HCT116 (cell line): Measurements from ENCODE around the gene TMC8. TPM values are rescaled to one million over a fixed set of nuclear protein-coding genes. Genes with fewer than 3 reads are reported as not detected.

Experiments
- ATAC-seq: fragments of 200-7000 bp; cut with Tn5 transposase; 2 replicates; pipeline ENCODE4 v1.9.1; 2020; ENCODE audit warnings: mild to moderate bottlenecking, moderate library complexity
- BruUV-seq: library from RNA; stranded (reverse); fragments of 400-500 nt; replicated peaks from 2 replicates; lab custom pipeline; 2021; lab: Mats Ljungman, UMichigan
- CTCF ChIA-PET: fragments of 300-600 bp; sonication (Branson Sonifier 250); formaldehyde crosslinking; loops from one replicate; lab custom pipeline; 2021; ENCODE audit warnings: antibody characterized with exemption; lab: Charles Lee
- POLR2A ChIA-PET: fragments of 300-600, 350-600 bp; sonication (Branson Sonifier 250); formaldehyde crosslinking; loops from one replicate; lab custom pipeline; 2021; ENCODE audit warnings: antibody characterized with exemption; lab: Charles Lee
- RAD21 ChIA-PET, 2 experiments: fragments of 300-600 bp; sonication (Branson Sonifier 250); formaldehyde crosslinking; loops; one replicate each; lab custom pipeline; 2023; ENCODE audit warnings: low total read pairs in 2 of 2; ENCODE audit not compliant: uncharacterized antibody in 2 of 2, unreplicated experiment in 2 of 2, low non-redundant PET in 1 of 2; lab: Charles Lee
- DNase-seq: peaks from one replicate; pipeline ENCODE4 v3.0.0-alpha.2; 2010; ENCODE audit warnings: low read depth, low spot score
- H2AFZ ChIP-seq: fragments of 200-600 bp; shearing (Covaris generic), sonication (generic); 2 replicates; pipeline ENCODE4 v1.6.1; 2017; ENCODE audit warnings: low read depth, mixed run types, mixed read lengths, antibody characterized with exemption, low read length; ENCODE audit not compliant: poor library complexity, severe bottlenecking
- H3K27ac ChIP-seq: 2 replicates; pipeline ENCODE4 v1.5.1; 2012; ENCODE audit warnings: low read depth, low read length
- H3K27me3 ChIP-seq: fragments of 200-600 bp; sonication (generic); 2 replicates; pipeline ENCODE4 v1.6.1; 2016; ENCODE audit warnings: mixed run types, low read length, mixed read lengths; ENCODE audit not compliant: insufficient read depth
- H3K36me3 ChIP-seq, 2 experiments: fragments of 200-500 bp in 1 of 2; fragments of 200-600 bp in 1 of 2; sonication (Bioruptor generic) in 1 of 2; sonication (generic) in 1 of 2; 2 replicates each; pipeline versions ENCODE4 v1.5.1 to v1.6.1; 2014 to 2016; ENCODE audit warnings: low read length in 2 of 2, inconsistent platforms in 1 of 2, mixed read lengths in 1 of 2, mixed run types in 1 of 2; ENCODE audit not compliant: insufficient read depth in 2 of 2, control insufficient read depth in 1 of 2
- H3K4me1 ChIP-seq, 2 experiments: fragments of 200-600 bp in 1 of 2; sonication (generic) in 1 of 2; 2 replicates each; pipeline versions ENCODE4 v1.5.1 to v1.6.1; 2012 to 2017; ENCODE audit warnings: low read length in 2 of 2, inconsistent platforms in 1 of 2, mild to moderate bottlenecking in 1 of 2, mixed read lengths in 1 of 2, mixed run types in 1 of 2, moderate library complexity in 1 of 2; ENCODE audit not compliant: insufficient read depth in 2 of 2, control insufficient read depth in 1 of 2
- H3K4me2 ChIP-seq: fragments of 200-600 bp; sonication (generic); 2 replicates; pipeline ENCODE4 v1.6.1; 2017; ENCODE audit warnings: mixed run types, low read length, mixed read lengths
- H3K4me3 ChIP-seq, 2 experiments: fragments of 200-600 bp in 1 of 2; sonication (generic) in 1 of 2; replicated peaks in 1 of 2; 2 replicates each; pipeline ENCODE4 v1.5.1; 2011 to 2016; ENCODE audit warnings: low read length in 2 of 2, control low read depth in 1 of 2, low read depth in 1 of 2, mild to moderate bottlenecking in 1 of 2, mixed read lengths in 1 of 2, mixed run types in 1 of 2
- H3K79me2 ChIP-seq: fragments of 200-600 bp; sonication (generic); 2 replicates; pipeline ENCODE4 v1.6.1; 2017; ENCODE audit warnings: mild to moderate bottlenecking, mixed run types, low read length, moderate library complexity, mixed read lengths; ENCODE audit not compliant: insufficient read depth
- H3K9ac ChIP-seq: fragments of 200-600 bp; sonication (generic); 2 replicates; pipeline ENCODE4 v1.6.1; 2016; ENCODE audit warnings: low read length, mixed read lengths
- H3K9me2 ChIP-seq: fragments of 200-600 bp; sonication (generic), shearing (Covaris generic); 2 replicates; pipeline ENCODE4 v1.6.1; 2017; ENCODE audit warnings: mixed run types, mild to moderate bottlenecking, moderate library complexity; ENCODE audit not compliant: insufficient read depth
- H3K9me3 ChIP-seq, 2 experiments: fragments of 200-500 bp in 1 of 2; fragments of 200-600 bp in 1 of 2; sonication (Bioruptor generic) in 1 of 2; sonication (generic) in 1 of 2; 2 replicates each; pipeline ENCODE4 v1.6.1; 2014 to 2017; ENCODE audit warnings: low read length in 2 of 2, mixed read lengths in 2 of 2, inconsistent platforms in 1 of 2, low read depth in 1 of 2, mild to moderate bottlenecking in 1 of 2, mixed run types in 1 of 2, moderate library complexity in 1 of 2; ENCODE audit not compliant: control insufficient read depth in 1 of 2, insufficient read depth in 1 of 2
- H4K20me1 ChIP-seq: fragments of 200-600 bp; sonication (generic), shearing (Covaris generic); 2 replicates; pipeline ENCODE4 v1.6.1; 2017; ENCODE audit warnings: mixed run types, mild to moderate bottlenecking, moderate library complexity; ENCODE audit not compliant: insufficient read depth
- CBX3 ChIP-seq: IDR thresholded peaks from 2 replicates; pipeline ENCODE4 v1.6.1; 2012; ENCODE audit warnings: low read depth
- FOSL1 ChIP-seq: IDR thresholded peaks from 2 replicates; pipeline ENCODE4 v1.6.1; 2012; ENCODE audit warnings: low read depth
- JUND ChIP-seq: IDR thresholded peaks from 2 replicates; pipeline ENCODE4 v1.6.1; 2012
- POLR2A ChIP-seq: IDR thresholded peaks from 2 replicates; pipeline ENCODE4 v1.7.0; 2011; ENCODE audit warnings: borderline replicate concordance; ENCODE audit not compliant: insufficient read depth, insufficient read length; ENCODE audit errors: extremely low read depth
- POLR2AphosphoS5 ChIP-seq: IDR thresholded peaks from 2 replicates; pipeline ENCODE4 v1.6.1; 2011; ENCODE audit warnings: mild to moderate bottlenecking, low read depth, low read length, moderate library complexity
- RAD21 ChIP-seq: IDR thresholded peaks from 2 replicates; pipeline ENCODE4 v1.6.1; 2012; ENCODE audit warnings: low read depth, mild to moderate bottlenecking
- SRF ChIP-seq: IDR thresholded peaks from 2 replicates; pipeline ENCODE4 v1.6.1; 2012; ENCODE audit warnings: low read depth
- TCF7L2 ChIP-seq: IDR thresholded peaks from 2 replicates; pipeline ENCODE4 v1.7.0; 2011; ENCODE audit warnings: borderline replicate concordance, inconsistent platforms; ENCODE audit not compliant: insufficient read depth, insufficient read length; ENCODE audit errors: extremely low read depth
- YY1 ChIP-seq: IDR thresholded peaks from 2 replicates; pipeline ENCODE4 v1.6.1; 2011; ENCODE audit warnings: low read length, low read depth, moderate library complexity, mild to moderate bottlenecking; ENCODE audit not compliant: insufficient replicate concordance; ENCODE audit errors: extremely low read depth
- intact Hi-C: fragments of 100-400 bp; cut with micrococcal nuclease; formaldehyde crosslinking; loops from 2 replicates; pipeline ENCODE4 v1.10.0; 2022
- total RNA-seq: library from RNA; stranded (reverse); gene quantifications from one replicate; pipeline ENCODE4 v1.2.1, GENCODE V29; 2021; ENCODE audit not compliant: unreplicated experiment
- TF ChIP-seq, protein P1 (sequence below): IDR thresholded peaks from 2 replicates; pipeline ENCODE4 v1.6.1; 2012
- TF ChIP-seq, protein P2 (sequence below), 3 experiments: fragments of 200-600 bp in 1 of 3; sonication (generic) in 1 of 3; IDR thresholded peaks in 2 of 3; conservative IDR thresholded peaks in 1 of 3; 2 replicates each; pipeline ENCODE4 v1.5.1; 2012 to 2017; ENCODE audit warnings: low read depth in 2 of 3, low read length in 2 of 3, antibody characterized with exemption in 1 of 3, borderline replicate concordance in 1 of 3, control low read depth in 1 of 3, mild to moderate bottlenecking in 1 of 3, mixed read lengths in 1 of 3, mixed run types in 1 of 3, moderate library complexity in 1 of 3; ENCODE audit not compliant: insufficient read depth in 1 of 3
- TF ChIP-seq, protein P3 (sequence below): IDR thresholded peaks from 2 replicates; pipeline ENCODE4 v1.6.1; 2011; ENCODE audit warnings: mild to moderate bottlenecking, low read length, moderate library complexity; ENCODE audit not compliant: insufficient replicate concordance; ENCODE audit errors: extremely low read depth
- TF ChIP-seq, protein P4 (sequence below): IDR thresholded peaks from 2 replicates; pipeline ENCODE4 v1.6.1; 2012; ENCODE audit warnings: low read depth

TMC8 gene
- total RNA-seq, 1 experiment from 2014 or later = 7.8 TPM

DNA sequence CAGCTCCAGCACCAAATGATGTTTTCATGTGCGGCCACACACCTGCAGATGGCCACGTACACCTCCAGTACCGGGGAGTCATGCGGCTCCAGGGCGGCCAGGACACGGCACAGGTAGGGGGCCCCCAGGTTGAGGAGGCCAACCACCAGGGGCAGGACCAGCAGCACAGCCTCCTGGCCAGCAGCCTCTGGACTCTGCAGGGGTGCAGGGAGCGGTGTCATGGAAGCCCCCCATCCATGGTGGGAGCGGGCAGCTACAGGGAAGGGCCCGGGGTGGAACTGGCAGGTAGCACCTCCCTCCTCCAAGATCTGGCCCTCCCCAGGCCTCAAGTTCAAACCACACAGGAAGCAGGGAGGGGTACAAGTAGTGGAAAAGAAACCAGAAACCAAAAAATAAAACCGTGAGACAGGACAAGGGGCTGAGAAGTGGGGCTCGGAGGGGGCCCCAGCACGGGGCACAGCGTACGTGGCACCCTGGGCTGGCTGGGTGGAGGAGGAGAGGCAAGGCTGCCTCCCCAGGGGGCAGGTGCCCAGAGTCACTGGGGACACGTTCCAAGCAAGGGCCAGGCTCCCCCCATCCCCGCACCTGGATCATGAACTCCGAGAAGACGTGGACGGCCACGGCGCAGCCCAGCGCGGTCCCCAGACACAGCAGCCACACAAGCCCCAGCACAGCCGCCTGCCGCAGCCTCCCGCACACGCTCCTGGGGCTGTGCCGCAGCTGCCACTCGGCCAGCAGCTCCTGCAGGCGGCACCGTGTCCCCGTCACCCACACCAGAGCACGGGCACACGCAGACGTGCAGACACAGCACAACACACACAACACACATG, 9.4 kb upstream of the TMC8 start:
- Histone ChIP-seq H3K27ac (no peak overlapping the region), H3K9me2 (no peaks in the 10 kb centered on the region), H3K4me2 (no peak overlapping the region), H3K36me3 (peaks cover 5 to 27% of the 10 kb centered on the region in 2 experiments; a peak in 3 of 4 replicates), H3K4me1 (no peaks in the 10 kb centered on the region), H3K9me3 (no peaks in the 10 kb centered on the region), H4K20me1 (no peaks in the 10 kb centered on the region), H3K9ac (no peak overlapping the region), H3K79me2 (no peaks in the 10 kb centered on the region; the same call in 1 of the 2 replicates), H2AFZ (no peak overlapping the region), H3K4me3 (no peak overlapping the region), H3K27me3 (no peaks in the 10 kb centered on the region)
- no peak for ATAC-seq
- TF ChIP-seq, protein P1, sequence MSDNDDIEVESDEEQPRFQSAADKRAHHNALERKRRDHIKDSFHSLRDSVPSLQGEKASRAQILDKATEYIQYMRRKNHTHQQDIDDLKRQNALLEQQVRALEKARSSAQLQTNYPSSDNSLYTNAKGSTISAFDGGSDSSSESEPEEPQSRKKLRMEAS = no peak
- TF ChIP-seq FOSL1 = no peak
- TF ChIP-seq, protein P2, sequence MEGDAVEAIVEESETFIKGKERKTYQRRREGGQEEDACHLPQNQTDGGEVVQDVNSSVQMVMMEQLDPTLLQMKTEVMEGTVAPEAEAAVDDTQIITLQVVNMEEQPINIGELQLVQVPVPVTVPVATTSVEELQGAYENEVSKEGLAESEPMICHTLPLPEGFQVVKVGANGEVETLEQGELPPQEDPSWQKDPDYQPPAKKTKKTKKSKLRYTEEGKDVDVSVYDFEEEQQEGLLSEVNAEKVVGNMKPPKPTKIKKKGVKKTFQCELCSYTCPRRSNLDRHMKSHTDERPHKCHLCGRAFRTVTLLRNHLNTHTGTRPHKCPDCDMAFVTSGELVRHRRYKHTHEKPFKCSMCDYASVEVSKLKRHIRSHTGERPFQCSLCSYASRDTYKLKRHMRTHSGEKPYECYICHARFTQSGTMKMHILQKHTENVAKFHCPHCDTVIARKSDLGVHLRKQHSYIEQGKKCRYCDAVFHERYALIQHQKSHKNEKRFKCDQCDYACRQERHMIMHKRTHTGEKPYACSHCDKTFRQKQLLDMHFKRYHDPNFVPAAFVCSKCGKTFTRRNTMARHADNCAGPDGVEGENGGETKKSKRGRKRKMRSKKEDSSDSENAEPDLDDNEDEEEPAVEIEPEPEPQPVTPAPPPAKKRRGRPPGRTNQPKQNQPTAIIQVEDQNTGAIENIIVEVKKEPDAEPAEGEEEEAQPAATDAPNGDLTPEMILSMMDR (IDR thresholded peaks at IDR 0.05 in 2 of 3, conservative IDR thresholded peaks at IDR 0.05 in 1 of 3; ENCODE audit: borderline replicate concordance in 1 of 3, insufficient read depth in 1 of 3, low read depth in 2 of 3, low read length in 2 of 3) = no peak
- TF ChIP-seq SRF = no peak
- no peak for TF ChIP-seq JUND
- TF ChIP-seq, protein P3, sequence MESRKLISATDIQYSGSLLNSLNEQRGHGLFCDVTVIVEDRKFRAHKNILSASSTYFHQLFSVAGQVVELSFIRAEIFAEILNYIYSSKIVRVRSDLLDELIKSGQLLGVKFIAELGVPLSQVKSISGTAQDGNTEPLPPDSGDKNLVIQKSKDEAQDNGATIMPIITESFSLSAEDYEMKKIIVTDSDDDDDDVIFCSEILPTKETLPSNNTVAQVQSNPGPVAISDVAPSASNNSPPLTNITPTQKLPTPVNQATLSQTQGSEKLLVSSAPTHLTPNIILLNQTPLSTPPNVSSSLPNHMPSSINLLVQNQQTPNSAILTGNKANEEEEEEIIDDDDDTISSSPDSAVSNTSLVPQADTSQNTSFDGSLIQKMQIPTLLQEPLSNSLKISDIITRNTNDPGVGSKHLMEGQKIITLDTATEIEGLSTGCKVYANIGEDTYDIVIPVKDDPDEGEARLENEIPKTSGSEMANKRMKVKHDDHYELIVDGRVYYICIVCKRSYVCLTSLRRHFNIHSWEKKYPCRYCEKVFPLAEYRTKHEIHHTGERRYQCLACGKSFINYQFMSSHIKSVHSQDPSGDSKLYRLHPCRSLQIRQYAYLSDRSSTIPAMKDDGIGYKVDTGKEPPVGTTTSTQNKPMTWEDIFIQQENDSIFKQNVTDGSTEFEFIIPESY = no peak
- TF ChIP-seq YY1 = no peak
- TF ChIP-seq POLR2AphosphoS5 = no peak
- TF ChIP-seq TCF7L2 = no peak
- TF ChIP-seq, protein P4, sequence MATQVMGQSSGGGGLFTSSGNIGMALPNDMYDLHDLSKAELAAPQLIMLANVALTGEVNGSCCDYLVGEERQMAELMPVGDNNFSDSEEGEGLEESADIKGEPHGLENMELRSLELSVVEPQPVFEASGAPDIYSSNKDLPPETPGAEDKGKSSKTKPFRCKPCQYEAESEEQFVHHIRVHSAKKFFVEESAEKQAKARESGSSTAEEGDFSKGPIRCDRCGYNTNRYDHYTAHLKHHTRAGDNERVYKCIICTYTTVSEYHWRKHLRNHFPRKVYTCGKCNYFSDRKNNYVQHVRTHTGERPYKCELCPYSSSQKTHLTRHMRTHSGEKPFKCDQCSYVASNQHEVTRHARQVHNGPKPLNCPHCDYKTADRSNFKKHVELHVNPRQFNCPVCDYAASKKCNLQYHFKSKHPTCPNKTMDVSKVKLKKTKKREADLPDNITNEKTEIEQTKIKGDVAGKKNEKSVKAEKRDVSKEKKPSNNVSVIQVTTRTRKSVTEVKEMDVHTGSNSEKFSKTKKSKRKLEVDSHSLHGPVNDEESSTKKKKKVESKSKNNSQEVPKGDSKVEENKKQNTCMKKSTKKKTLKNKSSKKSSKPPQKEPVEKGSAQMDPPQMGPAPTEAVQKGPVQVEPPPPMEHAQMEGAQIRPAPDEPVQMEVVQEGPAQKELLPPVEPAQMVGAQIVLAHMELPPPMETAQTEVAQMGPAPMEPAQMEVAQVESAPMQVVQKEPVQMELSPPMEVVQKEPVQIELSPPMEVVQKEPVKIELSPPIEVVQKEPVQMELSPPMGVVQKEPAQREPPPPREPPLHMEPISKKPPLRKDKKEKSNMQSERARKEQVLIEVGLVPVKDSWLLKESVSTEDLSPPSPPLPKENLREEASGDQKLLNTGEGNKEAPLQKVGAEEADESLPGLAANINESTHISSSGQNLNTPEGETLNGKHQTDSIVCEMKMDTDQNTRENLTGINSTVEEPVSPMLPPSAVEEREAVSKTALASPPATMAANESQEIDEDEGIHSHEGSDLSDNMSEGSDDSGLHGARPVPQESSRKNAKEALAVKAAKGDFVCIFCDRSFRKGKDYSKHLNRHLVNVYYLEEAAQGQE = no peak
- no peak for TF ChIP-seq CBX3
- TF ChIP-seq POLR2A = no peak
- TF ChIP-seq RAD21 = no peak
- no TSS peak for BruUV-seq
- DNase-seq = no peak
- ChIA-PET RAD21 (no interaction called here), CTCF (no interaction called here), POLR2A (no interaction called here)
- intact Hi-C loops = no loop called here
